Pons (tissue), 1 donor: ENCODE data around the gene DVL1.
"Not testable (repeated sequence)": the region's sequence is repeated elsewhere in the genome, so short reads cannot be mapped to it uniquely, and the experiment has no call there.

Source experiments
- DNase-seq: peaks from one replicate; pipeline ENCODE4 v3.0.0-alpha.2; 2016; ENCODE audit warnings: low spot score

Gene DVL1

GRCh38 chr1:1373051-1373814 is 24.0 kb upstream of the DVL1 start:
- no peak for DNase-seq

GRCh38 chr1:1371746-1372711 is 22.8 kb upstream of the DVL1 start:
- DNase-seq: no peak

- no peak for DNase-seq
These were observed 22.1 kb upstream of the DVL1 start for GRCh38 chr1:1371364-1371745.

DNA sequence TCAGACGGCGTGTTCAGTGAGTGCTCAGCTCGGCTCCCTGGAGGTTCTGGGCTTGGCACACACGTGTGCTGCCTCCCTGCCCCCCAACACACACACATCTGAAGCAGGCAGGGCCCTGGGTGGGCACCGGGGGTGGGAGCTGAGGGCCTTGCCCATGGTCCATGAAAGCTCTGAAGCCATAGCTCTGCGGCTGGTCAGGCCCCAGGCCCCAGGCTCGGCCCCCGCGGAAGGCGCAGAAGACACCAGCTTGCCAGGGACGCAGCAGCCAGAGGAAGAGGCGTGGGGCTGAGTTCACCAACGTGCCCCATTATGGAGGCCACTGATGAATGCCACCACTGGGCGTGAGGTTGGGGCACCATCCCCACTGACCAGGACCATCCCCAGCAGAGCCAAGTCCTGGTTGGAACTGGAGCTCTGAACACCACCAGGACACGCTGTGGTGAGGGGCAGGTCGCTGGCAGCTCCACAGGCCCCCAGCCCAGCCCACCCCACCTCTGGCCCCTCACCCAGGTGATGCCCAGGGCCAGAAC is 21.6 kb upstream of the DVL1 start:
- DNase-seq: no peak

- DNase-seq: not testable (repeated sequence)
These were observed 20.9 kb upstream of the DVL1 start for GRCh38 chr1:1370094-1370493.

DNA sequence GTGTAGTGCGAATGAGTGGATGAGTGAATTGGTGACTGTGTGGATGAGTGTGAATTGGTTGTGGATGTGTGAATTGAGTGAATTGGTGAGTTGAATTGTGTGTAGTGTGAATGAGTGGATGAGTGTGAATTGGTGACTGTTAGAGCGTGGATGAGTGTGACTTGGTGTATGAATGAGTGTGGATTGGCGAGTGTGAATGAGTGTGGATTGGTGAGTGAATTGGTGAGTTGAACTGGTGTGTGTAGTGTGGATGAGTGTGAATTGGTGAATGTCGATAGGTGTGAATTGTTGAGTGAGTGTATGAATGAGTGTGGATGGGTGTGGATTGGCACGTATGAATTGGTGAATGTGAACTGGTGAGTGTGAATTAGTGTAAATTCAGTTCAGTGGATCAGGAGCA is 18.1 kb upstream of the DVL1 start:
- DNase-seq: no peak

DNA sequence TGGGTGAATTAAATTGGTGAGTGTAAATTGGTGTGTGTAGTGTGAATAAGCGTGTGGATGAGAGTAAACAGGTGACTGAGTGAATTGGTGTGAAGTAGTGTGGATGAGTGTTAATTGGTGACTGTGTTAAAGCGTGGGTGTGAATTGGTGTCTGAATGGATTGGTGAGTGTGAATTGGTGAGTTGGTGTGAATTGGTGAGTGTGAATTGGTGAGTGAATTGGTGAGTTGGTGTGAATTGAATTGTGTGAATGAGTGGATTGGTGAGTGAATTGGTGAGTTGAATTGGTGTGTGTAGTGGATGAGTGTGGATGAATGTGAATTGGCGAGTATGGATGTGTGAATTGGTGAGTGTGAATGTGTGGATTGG is 17.5 kb upstream of the DVL1 start:
- no peak for DNase-seq

DNA sequence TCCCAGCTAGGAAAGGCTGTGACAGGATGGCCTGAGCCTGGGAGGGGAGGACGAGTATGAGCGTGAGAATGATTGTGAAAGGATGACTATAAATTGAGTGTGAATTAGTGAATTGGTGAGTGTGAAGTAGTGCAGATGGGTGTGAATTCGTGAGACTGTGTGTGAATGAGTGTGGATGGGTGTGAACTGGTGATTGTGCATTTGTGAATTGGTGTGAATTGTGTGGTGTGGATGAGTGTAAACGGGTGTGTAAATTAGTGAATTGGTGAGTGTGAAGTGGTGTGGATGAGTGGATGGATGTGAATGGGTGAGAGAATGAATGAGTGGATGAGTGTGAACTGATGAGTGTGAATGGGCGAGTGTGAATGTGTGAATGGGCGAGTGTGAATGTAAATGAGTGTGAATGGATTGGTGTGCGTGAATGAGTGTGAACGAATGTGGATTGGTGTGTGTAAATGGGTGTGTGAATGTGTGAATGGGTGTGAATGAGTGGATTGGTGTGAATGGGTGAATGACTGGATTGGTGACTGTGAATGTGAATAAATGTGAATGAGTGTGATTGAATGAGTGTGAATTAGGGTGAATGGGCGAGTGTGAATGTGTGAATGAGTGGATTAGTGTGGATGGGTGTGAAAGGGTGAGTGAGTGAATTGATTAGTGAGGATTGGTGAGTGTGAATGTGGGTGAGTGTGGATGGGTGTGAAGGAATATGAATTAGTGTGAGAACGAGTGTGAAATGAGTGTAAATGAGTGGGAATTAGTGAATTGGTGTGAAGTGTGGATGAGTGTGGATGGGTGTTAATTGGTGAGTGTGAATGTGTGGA is 16.9 kb upstream of the DVL1 start:
- no peak for DNase-seq

DNA sequence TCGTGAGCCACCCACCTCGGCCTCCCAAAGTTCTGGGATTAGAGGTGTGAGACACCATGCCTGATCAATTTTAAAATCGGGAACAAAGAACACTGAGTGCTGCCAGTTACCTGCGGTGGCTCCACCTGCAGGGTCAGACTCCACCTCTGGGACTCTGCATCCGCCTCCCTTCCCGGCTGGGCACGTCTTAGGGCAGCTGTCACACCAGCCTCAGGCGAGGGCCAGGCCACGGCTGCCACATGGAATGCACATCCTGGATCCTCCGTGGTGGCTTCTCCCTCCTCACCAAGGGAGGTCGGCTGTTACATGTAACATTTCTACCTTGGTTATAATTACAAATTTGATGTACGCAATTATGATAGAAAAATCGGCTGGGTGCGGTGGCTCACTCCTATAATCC is 15.0 kb upstream of the DVL1 start:
- no peak for DNase-seq

GRCh38 chr1:1361982-1362423 is 12.8 kb upstream of the DVL1 start:
- DNase-seq: no peak

GRCh38 chr1:1361233-1361981 is 12.2 kb upstream of the DVL1 start:
- DNase-seq: no peak

DNA sequence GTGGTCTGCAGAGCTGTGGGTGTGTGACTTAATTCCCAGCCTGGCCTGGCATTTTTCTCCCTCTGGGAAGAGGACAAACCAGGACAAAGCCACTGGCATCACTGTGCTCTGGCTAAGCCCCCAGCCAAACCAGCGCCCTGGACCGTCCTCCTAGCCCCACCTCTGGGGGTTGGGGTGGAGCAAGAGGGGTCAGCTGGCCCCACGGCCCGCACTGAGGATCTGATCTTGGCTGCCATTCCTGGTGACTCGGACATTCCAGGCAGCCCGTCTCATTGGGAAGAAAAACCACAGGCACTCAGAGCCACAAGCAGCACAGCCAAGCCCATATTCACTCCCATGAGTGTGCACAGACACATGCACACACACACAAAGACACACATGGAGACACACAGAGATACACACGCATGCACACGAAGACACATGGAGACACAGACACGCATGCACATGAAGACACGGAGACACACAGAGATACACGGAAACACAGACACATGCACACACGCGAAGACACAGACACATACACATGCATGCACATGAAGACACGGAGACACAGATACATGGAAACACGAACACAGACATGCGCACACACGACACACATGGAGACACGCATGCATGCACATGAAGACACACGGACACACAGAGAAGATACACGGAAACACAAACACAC is 11.4 kb upstream of the DVL1 start:
- DNase-seq: no peak

GRCh38 chr1:1359664-1360468 is 10.6 kb upstream of the DVL1 start:
- no peak for DNase-seq

DNA sequence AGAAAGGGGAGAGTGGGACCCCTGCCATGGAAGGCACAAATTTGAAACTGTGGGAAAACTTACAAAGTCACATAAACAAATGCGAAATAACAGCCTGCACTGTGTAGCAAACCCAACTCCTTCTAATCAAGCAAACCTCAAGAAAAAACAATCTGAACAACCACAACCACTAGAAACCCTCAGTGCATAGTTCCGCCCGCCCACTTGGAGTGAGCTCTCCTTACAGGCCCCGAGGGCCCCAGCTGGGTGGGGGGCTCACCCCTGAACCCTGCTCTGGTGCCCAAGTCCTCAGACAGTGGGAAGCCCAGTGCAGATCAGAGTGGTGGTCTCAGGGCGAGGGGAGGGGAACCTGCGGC is 10.1 kb upstream of the DVL1 start:
- DNase-seq: no peak

DNA sequence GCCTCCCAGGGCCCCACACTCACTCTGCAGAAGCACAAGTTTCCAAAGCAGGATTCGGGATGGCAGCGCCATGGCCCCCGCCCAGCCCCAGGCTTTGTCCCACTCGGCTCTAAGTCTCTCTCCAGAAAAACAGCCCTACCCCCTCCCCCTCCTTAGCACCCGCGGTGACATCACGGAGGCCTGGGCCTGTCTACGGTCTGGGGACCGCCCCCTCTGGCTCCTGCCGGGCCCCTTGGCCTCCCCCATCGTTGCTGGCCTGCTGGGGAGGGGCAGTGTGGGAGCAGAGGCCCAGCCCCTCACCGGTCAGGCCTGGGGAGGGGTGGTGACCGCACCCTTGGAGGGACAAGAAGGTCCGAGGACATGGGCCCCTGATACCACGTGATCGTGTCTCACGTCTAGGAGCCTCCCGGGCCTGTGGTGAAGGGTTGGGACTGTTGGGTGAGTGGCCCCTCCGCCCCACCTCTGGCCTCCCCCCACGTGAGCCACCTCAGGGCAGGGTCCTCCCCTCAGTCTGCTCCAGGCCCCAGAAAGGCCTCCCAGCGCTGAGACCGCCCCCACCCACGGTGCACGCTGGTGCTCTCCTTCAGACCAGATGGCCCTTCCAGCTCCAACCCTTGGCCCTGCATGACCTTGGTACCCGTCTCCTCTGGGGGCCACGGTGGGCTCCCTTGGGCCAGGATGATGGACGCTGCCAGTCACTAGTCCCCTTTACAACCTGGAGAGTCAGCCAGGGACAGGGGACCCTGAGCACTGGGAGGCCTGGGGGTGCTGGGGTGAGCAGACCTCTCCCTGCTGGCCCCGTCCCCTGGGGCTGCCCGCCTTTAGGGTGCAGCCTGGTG is 9.4 kb upstream of the DVL1 start, which contains the start of gene MXRA8:
TSS of gene MXRA8 (minus strand) at position 123 of the 839 bp plus-strand sequence. CDS start at position 72, 51 bp downstream.
- no peak for DNase-seq

GRCh38 chr1:1357871-1358432 is 8.7 kb upstream of the DVL1 start:
- no peak for DNase-seq

DNA sequence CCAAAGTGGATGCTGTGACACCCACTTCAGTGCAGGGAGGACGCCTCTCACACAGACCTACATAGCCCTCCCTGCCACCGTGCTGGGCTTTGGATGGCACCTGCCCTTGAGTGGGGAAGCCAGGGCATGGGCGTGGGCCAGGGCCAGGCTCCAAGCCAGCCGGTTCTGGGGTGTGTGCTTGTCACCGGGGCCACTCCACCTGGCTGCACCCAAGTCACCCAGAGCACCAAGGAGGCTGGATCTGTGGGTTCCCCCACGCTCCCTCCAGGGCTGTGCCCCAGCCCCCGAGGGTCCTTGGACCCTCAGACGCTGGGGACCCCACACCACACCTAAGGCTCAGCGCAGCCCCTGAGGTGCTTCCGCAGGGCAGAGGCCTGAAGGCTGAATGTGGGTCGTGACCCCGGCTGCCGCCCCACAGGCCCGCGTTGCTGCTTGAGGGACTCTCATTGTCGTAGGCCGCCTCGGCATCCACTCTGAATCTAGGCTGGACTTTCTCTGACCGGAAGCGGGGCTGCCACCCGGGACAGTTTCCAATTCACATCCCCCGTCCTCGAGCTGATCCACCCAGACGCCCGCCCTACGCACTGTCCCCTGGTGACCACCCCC is 7.7 kb upstream of the DVL1 start:
- no peak for DNase-seq

DNA sequence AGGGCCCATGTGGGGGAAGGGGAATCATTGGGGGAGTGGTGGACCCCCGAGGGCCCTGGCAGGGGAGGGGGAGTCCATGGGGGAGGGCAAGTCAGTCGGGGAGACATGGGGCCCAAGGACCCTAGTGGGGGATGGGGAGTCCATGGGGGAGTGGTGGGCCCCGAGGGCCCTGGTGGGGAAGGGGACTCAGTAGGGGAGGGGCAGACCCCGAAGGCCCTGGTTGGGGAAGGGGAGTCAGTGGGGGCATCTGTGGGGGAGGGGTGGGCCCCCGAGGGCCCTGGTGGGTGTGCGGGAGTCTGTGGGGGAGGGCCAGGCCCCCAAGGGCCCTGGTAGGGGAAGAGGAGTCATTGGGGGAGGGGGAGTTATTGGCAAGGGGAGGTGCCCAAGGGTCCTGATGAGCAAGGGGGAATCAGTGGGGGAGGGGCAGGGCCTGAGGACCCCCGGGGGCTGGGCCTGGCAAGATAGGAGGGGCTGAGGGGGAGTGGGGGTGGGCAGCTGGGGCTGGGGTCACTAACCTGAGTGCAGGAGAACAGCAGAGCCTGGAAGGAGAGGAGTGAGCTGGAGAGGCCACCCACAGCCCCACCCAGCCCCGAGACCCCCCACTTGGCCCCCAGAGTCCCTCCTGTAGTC is 7.1 kb upstream of the DVL1 start:
- DNase-seq: no peak
